LHCN-M2 (cell line): Measurements from ENCODE around the gene RAB39A. TPM values are rescaled to one million over a fixed set of nuclear protein-coding genes. Genes with fewer than 3 reads are reported as not detected.
"Not testable (repeated sequence)": the region's sequence is repeated elsewhere in the genome, so short reads cannot be mapped to it uniquely, and the experiment has no call there.

Experiments used
- DNase-seq: peaks from one replicate; pipeline ENCODE4 v3.0.0-alpha.2; 2012; ENCODE audit warnings: low read depth
- polyA plus RNA-seq: library from polyadenylated mRNA; unstranded; fragments of >200 nt; gene quantifications from one replicate; pipeline ENCODE4 v1.2.1, GENCODE V29; 2012; ENCODE audit warnings: missing spikeins
- total RNA-seq: library from RNA; depleted of rRNA; stranded (reverse); fragments of >200 nt; gene quantifications from 2 replicates; pipeline ENCODE4 v1.2.3, GENCODE V29; 2014; rRNA removed

RAB39A gene
- total RNA-seq: 0.58 TPM in 1 of 2 replicates, not detected in the other
- not detected for polyA plus RNA-seq

GRCh38 chr11:107928046-107928766 lies at the start of gene RAB39A:
Gene RAB39A, plus strand, starts transcription at chr11:107928448. Its CDS starts 121 bp downstream, at chr11:107928569.
- peak; percentile 71 for DNase-seq

- DNase-seq: not testable (repeated sequence)
Observed at GRCh38 chr11:107881471-107881870, 46.8 kb upstream of the RAB39A start.

- no peak for DNase-seq
Observed at GRCh38 chr11:107882095-107882820, 46.0 kb upstream of the RAB39A start.

- peak; percentile 41 for DNase-seq
Observed at GRCh38 chr11:107898270-107898669, 30.0 kb upstream of the RAB39A start.

GRCh38 chr11:107908211-107908610 lies 20.0 kb upstream of the RAB39A start:
- DNase-seq: no peak

- not testable (repeated sequence) for DNase-seq
Observed at GRCh38 chr11:107912415-107912814, 15.8 kb upstream of the RAB39A start.

- no peak for DNase-seq
Observed at GRCh38 chr11:107915229-107915628, 13.0 kb upstream of the RAB39A start.

GRCh38 chr11:107916671-107917241 lies 11.5 kb upstream of the RAB39A start:
- DNase-seq: peak; percentile 9

- DNase-seq: no peak
Observed at GRCh38 chr11:107921997-107922396, 6.3 kb upstream of the RAB39A start.

GRCh38 chr11:107923519-107923918 lies 4.7 kb upstream of the RAB39A start:
- DNase-seq: not testable (repeated sequence)

GRCh38 chr11:107924306-107924705 lies 3.9 kb upstream of the RAB39A start:
- no peak for DNase-seq

GRCh38 chr11:107927559-107927958 lies 689 bp upstream of the RAB39A start:
- no peak for DNase-seq

GRCh38 chr11:107928767-107929507 lies 689 bp downstream of the RAB39A start:
- no peak for DNase-seq

- no peak for DNase-seq
Observed at GRCh38 chr11:107929611-107930200, 1.5 kb downstream of the RAB39A start.

GRCh38 chr11:107931206-107931605 lies 3.0 kb downstream of the RAB39A start:
- DNase-seq: no peak

- no peak for DNase-seq
Observed at GRCh38 chr11:107947904-107948303, 19.7 kb downstream of the RAB39A start.

- DNase-seq: not testable (repeated sequence)
Observed at GRCh38 chr11:107948328-107948727, 20.1 kb downstream of the RAB39A start.

- no peak for DNase-seq
Observed at GRCh38 chr11:107951155-107951554, 22.9 kb downstream of the RAB39A start.

- peak; percentile 7 for DNase-seq
Observed at GRCh38 chr11:107953446-107953845, 25.2 kb downstream of the RAB39A start.

GRCh38 chr11:107956543-107956942 lies 28.3 kb downstream of the RAB39A start:
- DNase-seq: no peak

GRCh38 chr11:107957109-107957588 lies 28.9 kb downstream of the RAB39A start:
- DNase-seq: peak; percentile 23
